Activated gamma-delta T cell treated with anti-CD3 and anti-CD28 coated beads, Interleukin-2, amount 50 U/mL, for 16 hours (primary cell): Measurements from ENCODE around the gene DCXR.

Source experiments
- DNase-seq: peaks from one replicate; pipeline ENCODE4 v3.0.0-alpha.2; 2020; ENCODE audit warnings: low read depth

The DCXR gene

GRCh38 chr17:82037092-82037888, at the start of gene DCXR:
DCXR (minus strand) TSS chr17:82037697; CDS start chr17:82037682, 15 bp downstream.
- peak; percentile 92 for DNase-seq

GRCh38 chr17:82085931-82086764, 48.7 kb upstream of the DCXR start:
- no peak for DNase-seq

GRCh38 chr17:82085031-82085861, 47.7 kb upstream of the DCXR start:
- no peak for DNase-seq

- no peak for DNase-seq
These were observed 47.0 kb upstream of the DCXR start for GRCh38 chr17:82084373-82085030.

GRCh38 chr17:82083533-82084359, 46.2 kb upstream of the DCXR start:
- DNase-seq: no peak

- DNase-seq: no peak
These were observed 45.5 kb upstream of the DCXR start for GRCh38 chr17:82083009-82083408.

GRCh38 chr17:82082456-82082855, 45.0 kb upstream of the DCXR start:
- no peak for DNase-seq

- DNase-seq: no peak
These were observed 44.5 kb upstream of the DCXR start for GRCh38 chr17:82081966-82082365.

- DNase-seq: no peak
These were observed 44.0 kb upstream of the DCXR start for GRCh38 chr17:82081546-82081945.

- DNase-seq: no peak
These were observed 43.4 kb upstream of the DCXR start for GRCh38 chr17:82080789-82081464.

GRCh38 chr17:82080048-82080788, 42.7 kb upstream of the DCXR start:
- no peak for DNase-seq

GRCh38 chr17:82079001-82079677, 41.6 kb upstream of the DCXR start:
- no peak for DNase-seq

GRCh38 chr17:82078433-82078832, 40.9 kb upstream of the DCXR start:
- DNase-seq: no peak

- no peak for DNase-seq
These were observed 40.3 kb upstream of the DCXR start for GRCh38 chr17:82077617-82078358.

GRCh38 chr17:82076785-82077591, 39.5 kb upstream of the DCXR start:
- DNase-seq: no peak

- no peak for DNase-seq
These were observed 38.7 kb upstream of the DCXR start for GRCh38 chr17:82076018-82076784.

GRCh38 chr17:82073446-82073845, 35.9 kb upstream of the DCXR start:
- no peak for DNase-seq
